ENCODE measurements around the gene PCSK6.

PCSK6 gene

DNA sequence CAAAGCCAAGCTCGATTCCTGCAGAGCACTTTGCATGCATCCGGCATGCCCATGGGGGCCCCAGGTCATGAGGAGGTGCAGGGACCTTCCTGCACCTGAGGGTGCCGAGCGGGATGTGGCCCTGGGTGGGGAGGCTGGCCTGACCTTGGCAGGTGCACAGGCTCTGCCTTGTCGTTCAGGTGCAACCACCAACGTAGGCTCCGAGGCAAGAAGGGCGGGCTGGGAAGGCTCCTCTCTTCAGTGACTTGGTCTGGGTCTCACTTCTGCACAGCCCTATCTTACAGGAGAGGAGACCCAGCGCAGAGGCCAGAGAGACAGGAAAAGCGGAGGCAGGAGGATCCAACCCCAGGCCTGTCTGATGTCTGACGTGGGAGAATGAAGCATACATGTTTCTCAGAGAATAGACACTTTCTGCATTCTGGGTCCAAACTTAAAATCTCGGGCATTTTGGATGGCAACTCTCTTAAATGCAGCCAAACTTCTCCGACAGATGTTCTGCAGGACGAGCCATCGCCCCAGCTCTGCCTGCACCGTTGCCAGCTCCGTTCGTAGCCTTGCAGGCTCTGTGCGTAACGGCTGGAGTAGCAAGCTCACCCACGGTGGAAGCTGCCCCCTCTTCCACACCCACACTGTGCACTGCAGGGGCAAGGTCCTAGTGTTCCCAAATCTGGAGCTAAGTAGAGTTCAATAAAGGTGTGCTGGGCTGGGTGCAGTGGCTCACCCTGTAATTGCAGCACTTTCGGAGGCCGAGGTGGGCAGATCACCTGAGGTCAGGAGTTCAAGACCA lies 133.6 kb downstream of the PCSK6 start:
- DNase-seq, result no peak
- TF ChIP-seq EZH2phosphoT487 (IDR thresholded peaks at IDR 0.05; ENCODE audit: low read length), result no peak
- TF ChIP-seq, protein P1, sequence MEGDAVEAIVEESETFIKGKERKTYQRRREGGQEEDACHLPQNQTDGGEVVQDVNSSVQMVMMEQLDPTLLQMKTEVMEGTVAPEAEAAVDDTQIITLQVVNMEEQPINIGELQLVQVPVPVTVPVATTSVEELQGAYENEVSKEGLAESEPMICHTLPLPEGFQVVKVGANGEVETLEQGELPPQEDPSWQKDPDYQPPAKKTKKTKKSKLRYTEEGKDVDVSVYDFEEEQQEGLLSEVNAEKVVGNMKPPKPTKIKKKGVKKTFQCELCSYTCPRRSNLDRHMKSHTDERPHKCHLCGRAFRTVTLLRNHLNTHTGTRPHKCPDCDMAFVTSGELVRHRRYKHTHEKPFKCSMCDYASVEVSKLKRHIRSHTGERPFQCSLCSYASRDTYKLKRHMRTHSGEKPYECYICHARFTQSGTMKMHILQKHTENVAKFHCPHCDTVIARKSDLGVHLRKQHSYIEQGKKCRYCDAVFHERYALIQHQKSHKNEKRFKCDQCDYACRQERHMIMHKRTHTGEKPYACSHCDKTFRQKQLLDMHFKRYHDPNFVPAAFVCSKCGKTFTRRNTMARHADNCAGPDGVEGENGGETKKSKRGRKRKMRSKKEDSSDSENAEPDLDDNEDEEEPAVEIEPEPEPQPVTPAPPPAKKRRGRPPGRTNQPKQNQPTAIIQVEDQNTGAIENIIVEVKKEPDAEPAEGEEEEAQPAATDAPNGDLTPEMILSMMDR (IDR thresholded peaks at IDR 0.05; ENCODE audit: low read length), result no peak
- no peak for TF ChIP-seq EZH2 (optimal IDR thresholded peaks at IDR 0.05; ENCODE audit: low read depth, low read length)
- Histone ChIP-seq H4K20me1 (ENCODE audit: insufficient read depth, low read length) (no peaks in the 10 kb centered on the region), H3K79me2 (ENCODE audit: low read length) (no peaks in the 10 kb centered on the region), H3K9me3 (replicated peaks; ENCODE audit: insufficient read depth, low read length) (no peaks in the 10 kb centered on the region), H3K9ac (ENCODE audit: low read length) (no peak overlapping the region), H3K4me1 (ENCODE audit: low read length) (no peaks in the 10 kb centered on the region), H3F3A (ENCODE audit: insufficient read depth, low read length) (no peaks in the 10 kb centered on the region), H3K4me3 (ENCODE audit: low read length) (no peak overlapping the region), H3K9me2 (replicated peaks; ENCODE audit: insufficient read depth, low read length) (no peaks in the 10 kb centered on the region), H3K4me2 (ENCODE audit: low read depth, low read length) (no peak overlapping the region), H3K27ac (ENCODE audit: low read length) (no peak overlapping the region), H3K27me3 (replicated peaks; ENCODE audit: insufficient read depth, low read length) (no peaks in the 10 kb centered on the region), H3K36me3 (replicated peaks; ENCODE audit: insufficient read depth, low read length) (no peaks in the 10 kb centered on the region), H2AFZ (ENCODE audit: low read length) (no peak overlapping the region)

DNA sequence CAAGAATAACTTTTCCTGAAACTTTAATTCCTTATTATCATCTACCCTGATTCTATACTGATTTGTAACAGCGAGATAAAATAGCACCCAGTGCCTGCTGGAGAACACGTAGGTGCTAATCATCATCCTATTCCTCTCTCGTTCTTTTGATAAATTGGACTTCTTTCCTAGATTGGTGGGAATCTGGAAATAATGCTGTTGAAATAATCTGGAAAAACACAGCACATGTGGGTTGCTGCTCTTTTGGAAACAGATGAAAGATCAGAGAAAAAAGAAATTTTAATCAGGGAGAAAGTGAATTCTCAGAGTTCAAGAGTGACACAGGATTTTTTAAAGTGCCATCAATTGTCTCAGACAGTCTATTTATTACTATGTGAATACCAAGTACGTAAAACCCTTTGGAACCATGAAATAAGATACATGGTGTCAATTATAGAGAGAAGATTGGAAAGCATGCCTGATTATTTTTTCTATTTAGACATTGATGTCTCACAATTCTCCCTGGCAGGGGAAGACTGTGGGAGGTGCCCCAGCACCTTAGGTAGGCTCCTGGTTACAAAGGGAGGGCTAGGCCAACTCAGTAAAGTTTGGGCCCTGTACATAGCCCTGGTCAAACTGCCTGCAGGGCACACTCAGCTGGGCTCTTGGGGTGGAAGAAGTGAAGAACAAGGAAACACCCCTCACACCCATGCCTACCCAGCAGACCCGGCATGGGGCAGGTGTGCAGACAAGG lies 134.4 kb downstream of the PCSK6 start:
- Histone ChIP-seq H4K20me1 (ENCODE audit: insufficient read depth, low read length) (no peaks in the 10 kb centered on the region), H2AFZ (ENCODE audit: low read length) (no peak overlapping the region), H3K4me3 (ENCODE audit: low read length) (no peak overlapping the region), H3K27ac (ENCODE audit: low read length) (no peak overlapping the region), H3K9me2 (replicated peaks; ENCODE audit: insufficient read depth, low read length) (no peaks in the 10 kb centered on the region), H3K9ac (ENCODE audit: low read length) (no peak overlapping the region), H3K79me2 (ENCODE audit: low read length) (no peaks in the 10 kb centered on the region), H3K27me3 (replicated peaks; ENCODE audit: insufficient read depth, low read length) (no peaks in the 10 kb centered on the region), H3F3A (ENCODE audit: insufficient read depth, low read length) (no peaks in the 10 kb centered on the region), H3K4me1 (ENCODE audit: low read length) (no peaks in the 10 kb centered on the region), H3K36me3 (replicated peaks; ENCODE audit: insufficient read depth, low read length) (no peaks in the 10 kb centered on the region), H3K4me2 (ENCODE audit: low read depth, low read length) (no peak overlapping the region), H3K9me3 (replicated peaks; ENCODE audit: insufficient read depth, low read length) (no peaks in the 10 kb centered on the region)
- TF ChIP-seq EZH2phosphoT487 (IDR thresholded peaks at IDR 0.05; ENCODE audit: low read length), result no peak
- TF ChIP-seq EZH2 (optimal IDR thresholded peaks at IDR 0.05; ENCODE audit: low read depth, low read length), result no peak
- TF ChIP-seq, protein P1 (IDR thresholded peaks at IDR 0.05; ENCODE audit: low read length), result no peak
- DNase-seq, result no peak

DNA sequence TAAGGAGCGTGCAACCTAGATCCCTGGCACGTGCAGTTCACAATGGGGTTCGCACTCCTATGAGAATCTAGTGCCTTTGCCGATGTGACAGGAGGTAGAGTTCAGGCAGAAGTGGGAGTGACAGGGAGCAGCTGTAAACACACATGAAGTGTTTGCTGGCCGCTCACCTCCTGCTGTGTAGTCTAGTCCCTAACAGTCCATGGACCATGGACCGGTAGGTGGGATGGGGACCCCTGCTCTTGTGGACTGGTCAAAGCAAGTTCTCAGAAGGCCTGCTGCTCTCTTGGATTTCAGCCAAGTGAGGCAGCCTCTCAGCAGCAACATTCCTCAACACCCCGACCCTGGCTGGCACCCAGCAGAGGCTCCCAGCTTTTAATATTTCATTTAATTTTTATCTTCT lies 136.3 kb downstream of the PCSK6 start:
- H3K4me2 ChIP-seq (ENCODE audit: low read depth, low read length), result no peak overlapping the region
- TF ChIP-seq, protein P1 (IDR thresholded peaks at IDR 0.05; ENCODE audit: low read length), result no peak
- no peak for TF ChIP-seq EZH2phosphoT487 (IDR thresholded peaks at IDR 0.05; ENCODE audit: low read length)
- TF ChIP-seq EZH2 (optimal IDR thresholded peaks at IDR 0.05; ENCODE audit: low read depth, low read length), result no peak
- H3K27ac ChIP-seq (ENCODE audit: low read length), result no peak overlapping the region
- H3K4me3 ChIP-seq (ENCODE audit: low read length), result no peak overlapping the region
- no peaks in the 10 kb centered on the region for H3F3A ChIP-seq (ENCODE audit: insufficient read depth, low read length)
- no peak overlapping the region for H3K9ac ChIP-seq (ENCODE audit: low read length)
- H3K9me2 ChIP-seq (replicated peaks; ENCODE audit: insufficient read depth, low read length), result no peaks in the 10 kb centered on the region
- no peaks in the 10 kb centered on the region for H3K27me3 ChIP-seq (replicated peaks; ENCODE audit: insufficient read depth, low read length)
- H3K36me3 ChIP-seq (replicated peaks; ENCODE audit: insufficient read depth, low read length), result no peaks in the 10 kb centered on the region
- no peaks in the 10 kb centered on the region for H3K79me2 ChIP-seq (ENCODE audit: low read length)
- no peaks in the 10 kb centered on the region for H3K9me3 ChIP-seq (replicated peaks; ENCODE audit: insufficient read depth, low read length)
- no peaks in the 10 kb centered on the region for H3K4me1 ChIP-seq (ENCODE audit: low read length)
- H4K20me1 ChIP-seq (ENCODE audit: insufficient read depth, low read length), result no peaks in the 10 kb centered on the region
- no peak overlapping the region for H2AFZ ChIP-seq (ENCODE audit: low read length)
- no peak for DNase-seq

Data from MM.1S (cell line).